ENCODE measurements around the gene KCNF1. TPM values are rescaled to one million over a fixed set of nuclear protein-coding genes. Genes with fewer than 3 reads are reported as not detected.
A peak's percentile ranks its signal among the peaks of the same experiment; 100 is the strongest.

The KCNF1 gene
- total and polyA plus RNA-seq, 12 donors: 0.10 to 0.42 (median 0.24) TPM; not detected in 4

DNA sequence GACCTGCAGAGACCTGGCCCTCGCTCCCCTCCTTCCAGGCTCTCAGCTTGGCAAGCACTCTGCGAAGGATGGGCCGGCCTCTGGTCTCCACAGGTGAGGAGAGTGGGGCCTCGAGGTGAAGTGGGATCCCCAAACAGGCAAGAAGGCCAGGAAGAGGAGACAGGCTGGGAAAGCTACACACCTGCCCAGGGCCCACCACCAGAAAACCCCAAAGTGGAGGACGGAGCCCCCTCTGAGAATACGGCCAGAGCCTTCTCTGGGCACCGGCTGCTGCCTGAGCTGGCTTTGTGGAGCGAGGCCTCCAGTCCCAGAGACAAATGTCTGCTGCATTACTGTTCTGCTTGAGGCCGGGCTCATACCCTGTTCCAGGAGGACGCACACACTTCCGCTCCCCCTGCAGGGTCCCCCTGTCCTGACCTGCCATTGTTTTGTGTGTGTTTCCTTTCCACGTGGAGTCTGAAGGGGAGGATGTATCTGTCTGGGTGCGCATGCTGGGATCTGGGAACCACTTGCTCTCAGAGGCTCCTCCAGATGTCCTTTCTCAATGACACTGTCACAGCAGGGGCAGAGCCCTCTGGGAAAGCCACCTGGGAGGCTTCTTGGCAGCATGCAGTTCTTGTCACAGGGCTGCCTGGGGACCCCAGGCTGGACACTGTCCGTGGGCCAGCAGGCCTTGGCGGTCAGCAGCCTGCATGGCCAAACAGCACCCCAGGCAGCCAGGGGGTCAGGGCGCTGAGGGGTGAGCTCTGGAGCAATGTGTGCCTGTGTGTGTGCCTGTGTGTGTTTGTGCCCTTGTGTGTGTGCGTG is 20.8 kb downstream of the KCNF1 start:
- Histone ChIP-seq H3K4me1 (peaks cover 0 to 11% (median 0%) of the 10 kb centered on the region in 9 donors), H3K4me3 (no peak overlapping the region), H3K36me3 (no peaks in the 10 kb centered on the region), H3K9me3 (no peaks in the 10 kb centered on the region), H3K27me3 (peaks cover 0 to 42% (median 11%) of the 10 kb centered on the region in 7 donors), H3K27ac (no peak overlapping the region)
- intact Hi-C loops (cut with DNase I): no loop called here
- peak in 3 of 8 donors; percentile 12 to 24 (median 20) for ATAC-seq
- TF ChIP-seq CTCF (IDR thresholded peaks at IDR 0.05): no peak
- no peak for DNase-seq
- WGBS, 2 donors: 63 to 74% methylated on average over 17 of the region's 17 CpGs

DNA sequence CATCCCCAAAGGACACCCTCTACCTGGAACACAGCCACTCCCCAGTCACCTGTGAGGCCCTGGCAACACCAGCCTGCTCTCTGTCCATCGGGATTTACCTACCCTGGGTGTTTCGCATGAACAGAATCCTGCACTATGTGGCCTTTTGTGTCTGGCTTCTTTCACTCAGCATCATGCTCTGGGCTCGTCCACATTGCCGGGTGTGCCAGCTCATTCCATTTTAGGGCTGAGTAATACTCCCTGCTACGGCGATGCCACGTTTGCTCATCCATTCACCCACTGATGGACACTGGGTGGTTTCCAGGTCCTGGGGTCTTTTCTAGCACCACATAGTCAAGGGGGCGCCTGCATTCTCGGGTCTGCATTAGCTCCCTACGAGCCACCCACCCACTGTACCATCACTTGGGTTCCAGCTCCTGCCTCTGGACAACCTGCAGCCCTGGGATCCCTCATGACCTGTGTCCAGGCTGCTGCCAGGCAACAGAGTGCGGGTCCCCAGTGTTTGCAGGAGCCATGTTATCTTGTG is 22.0 kb downstream of the KCNF1 start:
- Histone ChIP-seq H3K36me3 (no peaks in the 10 kb centered on the region), H3K27me3 (peaks cover 0 to 35% (median 9%) of the 10 kb centered on the region in 7 donors), H3K4me3 (no peak overlapping the region), H3K27ac (no peak overlapping the region), H3K9me3 (peaks cover 0 to 10% (median 3%) of the 10 kb centered on the region in 11 donors), H3K4me1 (peaks cover 0 to 11% (median 0%) of the 10 kb centered on the region in 9 donors)
- TF ChIP-seq CTCF (IDR thresholded peaks at IDR 0.05): no peak
- ATAC-seq (no peak), DNase-seq (no peak)
- intact Hi-C loops (cut with DNase I): no loop called here
- 93 to 95% methylated on average over 11 of the region's 11 CpGs for WGBS, 2 donors

GRCh38 chr2:10934308-10934978 is 22.7 kb downstream of the KCNF1 start:
- DNase-seq (no peak), ATAC-seq (no peak)
- H3K36me3 ChIP-seq: no peaks in the 10 kb centered on the region
- no peak for TF ChIP-seq CTCF (IDR thresholded peaks at IDR 0.05)
- no peak overlapping the region for H3K4me3 ChIP-seq
- intact Hi-C loops (cut with DNase I): no loop called here
- H3K9me3 ChIP-seq: peaks cover 0 to 17% (median 9%) of the 10 kb centered on the region in 11 donors
- no peak overlapping the region for H3K27ac ChIP-seq
- 72 to 76% methylated on average over 7 of the region's 7 CpGs for WGBS, 2 donors
- peaks cover 0 to 11% (median 0%) of the 10 kb centered on the region in 9 donors for H3K4me1 ChIP-seq
- peaks cover 0 to 31% (median 4%) of the 10 kb centered on the region in 7 donors for H3K27me3 ChIP-seq

DNA sequence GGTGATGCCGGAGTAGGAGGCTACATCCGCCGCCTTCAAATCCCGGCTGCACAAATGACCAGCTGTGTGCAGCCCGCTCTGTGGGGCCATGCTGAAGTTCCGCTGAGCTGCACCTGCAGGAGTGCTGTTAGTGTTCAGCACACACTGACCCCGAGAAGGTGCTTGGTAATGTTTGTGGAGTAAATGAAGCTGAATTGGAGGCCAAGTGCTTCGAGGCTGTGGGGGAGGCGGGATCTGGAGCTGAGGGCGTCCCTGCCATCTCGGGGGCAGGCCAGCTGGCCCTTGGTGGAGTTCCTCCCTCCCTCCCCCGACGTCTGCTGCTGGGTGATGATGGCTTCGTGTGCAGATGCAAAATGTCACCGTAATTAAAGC is 23.2 kb downstream of the KCNF1 start:
- H3K4me3 ChIP-seq: no peak overlapping the region
- H3K36me3 ChIP-seq: no peaks in the 10 kb centered on the region
- TF ChIP-seq CTCF (IDR thresholded peaks at IDR 0.05): no peak
- intact Hi-C loops (cut with DNase I): no loop called here
- peaks cover 0 to 22% (median 11%) of the 10 kb centered on the region in 11 donors for H3K9me3 ChIP-seq
- H3K27ac ChIP-seq: no peak overlapping the region
- peak in 2 of 8 donors; percentile 32 to 33 for ATAC-seq
- H3K27me3 ChIP-seq: peaks cover 0 to 31% (median 0%) of the 10 kb centered on the region in 7 donors
- DNase-seq: no peak
- 58 to 64% methylated on average over 15 of the region's 15 CpGs for WGBS, 2 donors
- H3K4me1 ChIP-seq: peaks cover 0 to 11% (median 0%) of the 10 kb centered on the region in 9 donors
